Caki2 (cell line): ENCODE measurements around the gene LAPTM4A. TPM values are rescaled to one million over a fixed set of nuclear protein-coding genes. Genes with fewer than 3 reads are reported as not detected.

Experiments used
- DNase-seq: peaks from one replicate; pipeline ENCODE4 v3.0.0-alpha.2; 2015; ENCODE audit warnings: low read depth
- in situ Hi-C: cut with HindIII; loops from 2 replicates; pipeline ENCODE4 v1.10.0; 2016; ENCODE audit warnings: low sequenced_read_pairs, low pct_unique_long_range_greater_than_20kb, mixed read lengths
- total RNA-seq: library from RNA; depleted of rRNA; stranded (reverse); fragments of >200 nt; shearing (Covaris generic); gene quantifications from 2 replicates; pipeline ENCODE4 v1.2.3, GENCODE V29; 2014; ENCODE audit warnings: low replicate concordance

The LAPTM4A gene
- total RNA-seq, 1 experiment from 2014 or later, result 161 TPM

GRCh38 chr2:20034218-20034617 is 17.2 kb downstream of the LAPTM4A start:
- in situ Hi-C loops, result no loop called here
- no peak for DNase-seq

GRCh38 chr2:20033322-20033721 is 18.1 kb downstream of the LAPTM4A start:
- in situ Hi-C loops, result no loop called here
- no peak for DNase-seq

- DNase-seq, result no peak
- in situ Hi-C loops, result no loop called here
Observed at GRCh38 chr2:20030224-20030623, 21.2 kb downstream of the LAPTM4A start.

GRCh38 chr2:20027705-20028434 is 23.6 kb downstream of the LAPTM4A start:
- in situ Hi-C loops, result no loop called here
- no peak for DNase-seq

GRCh38 chr2:20027260-20027677 is 24.2 kb downstream of the LAPTM4A start:
- in situ Hi-C loops, result no loop called here
- DNase-seq, result no peak

GRCh38 chr2:20025065-20025786 is 26.2 kb downstream of the LAPTM4A start:
- in situ Hi-C loops, result no loop called here

GRCh38 chr2:20023688-20024087 is 27.7 kb downstream of the LAPTM4A start:
- DNase-seq, result no peak
- in situ Hi-C loops, result no loop called here

More at GRCh38 chr2:20025065-20025786, 26.2 kb downstream of the LAPTM4A start:
- DNase-seq, result no peak

- DNase-seq, result no peak
- in situ Hi-C loops, result no loop called here
Observed at GRCh38 chr2:20021405-20022009, 29.9 kb downstream of the LAPTM4A start.

- in situ Hi-C loops, result no loop called here
- DNase-seq, result no peak
Observed at GRCh38 chr2:20019747-20020146, 31.7 kb downstream of the LAPTM4A start.

- no peak for DNase-seq
- in situ Hi-C loops, result no loop called here
Observed at GRCh38 chr2:20018601-20019152, 32.8 kb downstream of the LAPTM4A start.

- in situ Hi-C loops, result no loop called here
- no peak for DNase-seq
Observed at GRCh38 chr2:20016346-20016745, 35.1 kb downstream of the LAPTM4A start.

GRCh38 chr2:20015482-20016083 is 35.8 kb downstream of the LAPTM4A start:
- peak; percentile 38 for DNase-seq
- in situ Hi-C loops, result no loop called here

GRCh38 chr2:20013126-20013849 is 38.1 kb downstream of the LAPTM4A start:
- no peak for DNase-seq
- in situ Hi-C loops, result no loop called here

GRCh38 chr2:20012282-20013125 is 38.9 kb downstream of the LAPTM4A start, which contains the start of gene MATN3:
Gene MATN3 (minus strand): TSS chr2:20012668. CDS start chr2:20012631, 37 bp downstream.
- DNase-seq, result peak; percentile 25
- in situ Hi-C loops, result no loop called here

- in situ Hi-C loops, result no loop called here
- DNase-seq, result no peak
Observed at GRCh38 chr2:20012032-20012281, 39.5 kb downstream of the LAPTM4A start.

GRCh38 chr2:20011276-20012031 is 40.0 kb downstream of the LAPTM4A start:
- in situ Hi-C loops, result no loop called here

GRCh38 chr2:20008703-20009102 is 42.7 kb downstream of the LAPTM4A start:
- in situ Hi-C loops, result no loop called here
- no peak for DNase-seq

More at GRCh38 chr2:20011276-20012031, 40.0 kb downstream of the LAPTM4A start:
- DNase-seq, result no peak
